Measurements from ENCODE around the gene KCNN1.

GRCh38 chr19:17973759-17974158, 6.9 kb downstream of the KCNN1 start:
- TF ChIP-seq CTCF (IDR thresholded peaks at IDR 0.05) (no peak), POLR2A (IDR thresholded peaks at IDR 0.05) (no peak)

Data from thyroid gland (tissue), 4 donors.